B cell (primary cell): ENCODE results near the gene SHROOM2. TPM values are rescaled to one million over a fixed set of nuclear protein-coding genes. Genes with fewer than 3 reads are reported as not detected.

ENCODE experiments used
- ATAC-seq: fragments of 200-7000 bp; cut with Tn5 transposase; one replicate; pipeline ENCODE4 v1.10.0; 2021; ENCODE audit warnings: low read depth, mild to moderate bottlenecking, moderate number of reproducible peaks, moderate library complexity
- CTCF ChIA-PET: fragments of 350-600 bp; sonication (Branson Sonifier 250); formaldehyde crosslinking; loops from one replicate; lab custom pipeline; 2021; ENCODE audit warnings: antibody characterized with exemption, inconsistent platforms; lab: Charles Lee
- POLR2A ChIA-PET: fragments of 350-600 bp; sonication (Branson Sonifier 250); formaldehyde crosslinking; loops from one replicate; lab custom pipeline; 2021; ENCODE audit warnings: antibody characterized with exemption; lab: Charles Lee
- DNase-seq: peaks from one replicate; pipeline ENCODE4 v3.0.0; 2013
- H2AFZ ChIP-seq: 2 replicates; pipeline ENCODE4 v1.6.1; 2012; ENCODE audit warnings: mild to moderate bottlenecking, low read depth, low read length; ENCODE audit not compliant: insufficient read depth, poor library complexity, severe bottlenecking
- H3K27ac ChIP-seq, 2 donors: 1 replicate in 1 of 2; 2 replicates in 1 of 2; pipeline ENCODE4 v1.5.1; 2012 to 2013; ENCODE audit warnings: low read length in 2 of 2, mild to moderate bottlenecking in 2 of 2, moderate library complexity in 1 of 2
- H3K27me3 ChIP-seq, 4 experiments: fragments of 200-600 bp in 1 of 4; sonication (generic) in 1 of 4; replicated peaks in 1 of 4; 1 replicate in 2 of 4; 2 replicates in 2 of 4; pipeline versions ENCODE4 v1.6.1 to v1.7.0; 2013 to 2016; ENCODE audit warnings: low read length in 3 of 4, mild to moderate bottlenecking in 2 of 4, mixed read lengths in 1 of 4, moderate library complexity in 1 of 4; ENCODE audit not compliant: insufficient read depth in 4 of 4, control insufficient read depth in 3 of 4; ENCODE audit errors: control extremely low read depth in 1 of 4
- H3K36me3 ChIP-seq, 2 experiments: replicated peaks in 1 of 2; 1 replicate in 1 of 2; 2 replicates in 1 of 2; pipeline versions ENCODE4 v1.6.1 to v1.7.1; 2013; ENCODE audit warnings: low read length in 1 of 2; ENCODE audit not compliant: insufficient read depth in 2 of 2, control insufficient read depth in 1 of 2; ENCODE audit errors: control extremely low read depth in 1 of 2, extremely low read depth in 1 of 2
- H3K4me1 ChIP-seq, 2 donors: fragments of 200-600 bp in 1 of 2; sonication (generic) in 1 of 2; 1 replicate in 1 of 2; 2 replicates in 1 of 2; pipeline versions ENCODE4 v1.5.1 to v1.6.1; 2013 to 2017; ENCODE audit warnings: low read length in 2 of 2; ENCODE audit not compliant: control insufficient read depth in 2 of 2, insufficient read depth in 2 of 2
- H3K4me2 ChIP-seq: replicated peaks from 2 replicates; pipeline ENCODE3; 2012; ENCODE audit warnings: mild to moderate bottlenecking, low read depth, low read length; ENCODE audit not compliant: poor library complexity, severe bottlenecking
- H3K4me3 ChIP-seq, 5 experiments: fragments of 200-600 bp in 1 of 5; sonication (generic) in 1 of 5; 1 replicate in 3 of 5; 2 replicates in 2 of 5; pipeline versions ENCODE4 v1.5.1 to v1.7.0; 2011 to 2016; ENCODE audit warnings: low read length in 4 of 5, mild to moderate bottlenecking in 4 of 5, low read depth in 2 of 5, control low read depth in 1 of 5, moderate library complexity in 1 of 5; ENCODE audit not compliant: insufficient read depth in 1 of 5; ENCODE audit errors: control extremely low read depth in 1 of 5, extremely low read depth in 1 of 5
- H3K79me2 ChIP-seq: fragments of 200-600 bp; sonication (generic); one replicate; pipeline ENCODE4 v1.6.0; 2016; ENCODE audit warnings: low read length; ENCODE audit not compliant: control insufficient read depth, insufficient read depth
- H3K9ac ChIP-seq: fragments of 200-600 bp; sonication (generic); 2 replicates; pipeline ENCODE4 v1.6.1; 2017; ENCODE audit warnings: mild to moderate bottlenecking, low read length, moderate library complexity
- H3K9me3 ChIP-seq, 3 donors: one replicate each; pipeline versions ENCODE4 v1.6.1 to v1.7.1; 2013; ENCODE audit warnings: low read length in 2 of 3; ENCODE audit not compliant: control insufficient read depth in 2 of 3, insufficient read depth in 1 of 3; ENCODE audit errors: control extremely low read depth in 1 of 3
- H4K20me1 ChIP-seq: 2 replicates; pipeline ENCODE4 v1.6.0; 2012; ENCODE audit warnings: mild to moderate bottlenecking, low read length; ENCODE audit not compliant: insufficient read depth, control insufficient read depth, poor library complexity, severe bottlenecking
- H3K27ac Mint-ChIP-seq: one replicate; pipeline ENCODE4 v1.8.0; 2021; ENCODE audit warnings: mixed read lengths
- H3K27me3 Mint-ChIP-seq: one replicate; pipeline ENCODE4 v1.8.0; 2021; ENCODE audit warnings: mixed read lengths
- H3K4me1 Mint-ChIP-seq: one replicate; pipeline ENCODE4 v1.8.0; 2021; ENCODE audit warnings: mixed read lengths
- H3K4me3 Mint-ChIP-seq: one replicate; pipeline ENCODE4 v1.8.0; 2021; ENCODE audit warnings: mixed read lengths
- H3K9me3 Mint-ChIP-seq: one replicate; pipeline ENCODE4 v1.8.0; 2022; ENCODE audit warnings: mixed read lengths; ENCODE audit not compliant: insufficient read depth
- EZH2 ChIP-seq: IDR thresholded peaks from 2 replicates; pipeline ENCODE4 v1.6.1; 2012; ENCODE audit warnings: borderline replicate concordance, low read depth, mild to moderate bottlenecking, moderate library complexity, low read length; ENCODE audit not compliant: insufficient read depth, poor library complexity, severe bottlenecking
- WGBS: methylation state at CpG from one replicate; pipeline ENCODE4 v1.1.5; 2013; ENCODE audit warnings: missing lambda C conversion rate; ENCODE audit not compliant: insufficient coverage; 5-methylcytosine and 5-hydroxymethylcytosine counted together
- intact Hi-C: fragments of 100-400 bp; cut with micrococcal nuclease; formaldehyde crosslinking; loops from one replicate; pipeline ENCODE4 v1.10.0; 2022
- polyA plus RNA-seq: library from polyadenylated mRNA; depleted of rRNA; stranded (reverse); fragments of >200 nt; gene quantifications from 2 replicates; pipeline ENCODE4 v1.2.3, GENCODE V29; 2012
- total RNA-seq, 2 donors: library from RNA; stranded (reverse); fragments of 120-200 nt in 1 of 2; gene quantifications; 1 replicate in 1 of 2; 2 replicates in 1 of 2; pipeline versions ENCODE4 v1.2.3 to v1.2.4, GENCODE V29; 2013 to 2022
- TF ChIP-seq, protein P1 (sequence below): fragments of 200-600 bp; IDR thresholded peaks from one replicate; pipeline ENCODE4 v1.8.0; 2022; ENCODE audit warnings: antibody characterized with exemption, mild to moderate bottlenecking

The SHROOM2 gene
- total and polyA plus RNA-seq, 2 donors (not counting 1 experiment from before 2014, with no cell fraction given): not detected

DNA sequence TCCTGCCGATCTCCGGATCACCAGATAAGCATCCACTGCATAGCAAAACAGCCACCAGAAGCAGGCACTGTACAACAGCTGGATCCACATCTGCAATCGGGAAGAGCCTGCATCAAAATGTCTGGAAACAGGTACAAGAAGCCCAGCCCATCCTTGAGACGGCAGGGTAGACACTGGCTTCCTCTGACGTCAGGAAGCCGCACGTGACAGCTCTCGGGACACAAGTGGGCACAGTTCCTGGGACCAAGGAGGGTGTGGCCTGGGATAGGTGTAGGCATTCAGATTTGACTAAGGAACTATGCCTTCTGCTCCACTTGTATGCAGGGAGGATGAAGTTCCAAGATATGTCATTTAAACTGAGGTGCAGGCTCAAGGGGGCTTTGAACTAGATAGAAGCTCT lies 26.9 kb upstream of the SHROOM2 start:
- Histone ChIP-seq H3K4me1 (no peaks in the 10 kb centered on the region), H2AFZ (no peak overlapping the region), H3K79me2 (no peaks in the 10 kb centered on the region), H4K20me1 (no peaks in the 10 kb centered on the region), H3K27me3 (no peaks in the 10 kb centered on the region), H3K27ac (no peak overlapping the region), H3K4me3 (no peak overlapping the region), H3K4me2 (no peak overlapping the region), H3K9ac (no peak overlapping the region), H3K36me3 (no peaks in the 10 kb centered on the region), H3K9me3 (peaks cover 0 to 3% (median 2%) of the 10 kb centered on the region in 3 donors)
- H3K9me3 Mint-ChIP-seq: no peaks in the 10 kb centered on the region
- WGBS: 97% methylated on average over 8 of the region's 8 CpGs
- no peak overlapping the region for H3K4me3 Mint-ChIP-seq
- H3K27me3 Mint-ChIP-seq: peaks cover 11% of the 10 kb centered on the region
- H3K27ac Mint-ChIP-seq: no peak overlapping the region
- ChIA-PET POLR2A (no interaction called here), CTCF (no interaction called here)
- no peak for ATAC-seq
- TF ChIP-seq, protein P1, sequence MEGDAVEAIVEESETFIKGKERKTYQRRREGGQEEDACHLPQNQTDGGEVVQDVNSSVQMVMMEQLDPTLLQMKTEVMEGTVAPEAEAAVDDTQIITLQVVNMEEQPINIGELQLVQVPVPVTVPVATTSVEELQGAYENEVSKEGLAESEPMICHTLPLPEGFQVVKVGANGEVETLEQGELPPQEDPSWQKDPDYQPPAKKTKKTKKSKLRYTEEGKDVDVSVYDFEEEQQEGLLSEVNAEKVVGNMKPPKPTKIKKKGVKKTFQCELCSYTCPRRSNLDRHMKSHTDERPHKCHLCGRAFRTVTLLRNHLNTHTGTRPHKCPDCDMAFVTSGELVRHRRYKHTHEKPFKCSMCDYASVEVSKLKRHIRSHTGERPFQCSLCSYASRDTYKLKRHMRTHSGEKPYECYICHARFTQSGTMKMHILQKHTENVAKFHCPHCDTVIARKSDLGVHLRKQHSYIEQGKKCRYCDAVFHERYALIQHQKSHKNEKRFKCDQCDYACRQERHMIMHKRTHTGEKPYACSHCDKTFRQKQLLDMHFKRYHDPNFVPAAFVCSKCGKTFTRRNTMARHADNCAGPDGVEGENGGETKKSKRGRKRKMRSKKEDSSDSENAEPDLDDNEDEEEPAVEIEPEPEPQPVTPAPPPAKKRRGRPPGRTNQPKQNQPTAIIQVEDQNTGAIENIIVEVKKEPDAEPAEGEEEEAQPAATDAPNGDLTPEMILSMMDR: no peak
- DNase-seq: no peak
- intact Hi-C loops: no loop called here
- no peaks in the 10 kb centered on the region for H3K4me1 Mint-ChIP-seq

DNA sequence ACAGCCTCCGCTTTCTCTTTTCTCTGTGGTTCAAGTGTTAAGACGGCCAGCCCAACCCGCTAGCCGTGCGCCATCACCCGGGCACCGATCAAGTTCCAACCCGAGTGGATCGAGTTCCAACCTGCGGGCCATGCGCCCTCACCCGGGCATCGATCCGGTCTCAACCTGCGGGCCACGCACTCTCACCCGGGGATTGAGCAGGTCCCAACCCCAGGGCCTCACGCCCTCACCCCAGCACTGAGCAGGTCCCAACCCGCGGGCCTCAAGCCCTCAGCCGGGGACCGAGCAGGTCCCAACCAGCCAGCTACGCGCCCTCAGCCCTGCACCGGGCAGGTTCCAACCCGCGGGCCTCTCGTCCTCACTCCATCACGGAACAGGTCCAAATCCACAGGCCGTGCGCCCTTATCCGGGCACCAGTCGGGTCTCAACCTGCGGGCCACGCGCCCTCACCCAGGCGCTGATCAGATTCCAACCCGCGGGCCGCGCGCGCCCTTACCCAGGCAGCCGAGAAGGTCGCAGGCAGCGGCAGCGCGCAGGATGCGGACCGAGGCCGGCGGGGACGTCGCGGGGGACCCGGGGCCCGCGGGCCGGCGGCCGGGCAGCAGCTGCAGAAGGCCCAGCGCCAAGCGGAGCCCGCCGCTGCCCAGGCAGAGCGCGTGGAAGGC lies 21.0 kb upstream of the SHROOM2 start:
- ChIA-PET POLR2A (no interaction called here), CTCF (no interaction called here)
- Histone ChIP-seq H3K4me2 (no peak overlapping the region), H3K9me3 (no peaks in the 10 kb centered on the region), H3K27me3 (peaks cover 0 to 3% (median 0%) of the 10 kb centered on the region in 4 experiments), H4K20me1 (no peaks in the 10 kb centered on the region), H3K27ac (no peak overlapping the region), H3K4me1 (no peaks in the 10 kb centered on the region), H3K79me2 (no peaks in the 10 kb centered on the region), H2AFZ (no peak overlapping the region), H3K36me3 (no peaks in the 10 kb centered on the region), H3K9ac (no peak overlapping the region), H3K4me3 (no peak overlapping the region)
- Mint-ChIP-seq H3K27ac (no peak overlapping the region), H3K27me3 (peaks cover 8% of the 10 kb centered on the region), H3K9me3 (no peaks in the 10 kb centered on the region), H3K4me1 (no peaks in the 10 kb centered on the region), H3K4me3 (no peak overlapping the region)
- intact Hi-C loops: no loop called here
- no peak for TF ChIP-seq EZH2
- TF ChIP-seq, protein P1: no peak
- 12% methylated on average over 66 of the region's 67 CpGs for WGBS
- ATAC-seq (no peak), DNase-seq (no peak)
